Esophagus squamous epithelium (tissue), 5 donors: Measurements from ENCODE around the gene HPCAL1. TPM values are rescaled to one million over a fixed set of nuclear protein-coding genes. Genes with fewer than 3 reads are reported as not detected.
"Not testable (repeated sequence)": the region's sequence is repeated elsewhere in the genome, so short reads cannot be mapped to it uniquely, and the experiment has no call there.

Source experiments
- DNase-seq: peaks from one replicate; lab custom pipeline; 2025; lab: John Stamatoyannopoulos, UW
- H3K27ac ChIP-seq, 4 donors: fragments of 200-600 bp; sonication (generic); one replicate each; pipeline ENCODE4 v1.5.1; 2016 to 2019; ENCODE audit warnings: mild to moderate bottlenecking in 1 of 4
- H3K27me3 ChIP-seq, 4 donors: fragments of 200-600 bp; sonication (generic); 1 replicate in 3 of 4; 2 replicates in 1 of 4; pipeline versions ENCODE4 v1.5.1 to v1.6.0; 2017 to 2021; ENCODE audit warnings: antibody characterized with exemption in 1 of 4
- H3K36me3 ChIP-seq, 3 donors: fragments of 200-600 bp; sonication (generic); one replicate each; pipeline ENCODE4 v1.5.1; 2016 to 2019
- H3K4me1 ChIP-seq, 3 donors: fragments of 200-600 bp; sonication (generic); one replicate each; pipeline ENCODE4 v1.5.1; 2017 to 2019
- H3K4me3 ChIP-seq, 4 donors: fragments of 200-600 bp; sonication (generic); 1 replicate in 3 of 4; 2 replicates in 1 of 4; pipeline ENCODE4 v1.5.1; 2016 to 2019; ENCODE audit warnings: mild to moderate bottlenecking in 2 of 4, moderate library complexity in 1 of 4
- H3K9me3 ChIP-seq, 3 donors: fragments of 200-600 bp; sonication (generic); one replicate each; pipeline ENCODE4 v1.5.1; 2016 to 2019
- POLR2A ChIP-seq, 4 donors: fragments of 450-650 bp; IDR thresholded peaks; one replicate each; pipeline ENCODE4 v1.6.1; 2017; ENCODE audit warnings: antibody characterized with exemption in 4 of 4, mild to moderate bottlenecking in 4 of 4, moderate library complexity in 3 of 4
- WGBS, 2 donors: methylation state at CpG; one replicate each; pipeline ENCODE4 v1.1.5; 2018; 5-methylcytosine and 5-hydroxymethylcytosine counted together
- intact Hi-C: fragments of 100-400 bp; cut with DNase I; formaldehyde crosslinking; loops from one replicate; pipeline ENCODE4 v1.15.0; 2022
- total RNA-seq, 4 donors: library from RNA; depleted of rRNA; stranded (reverse); fragments of >200 nt; gene quantifications; one replicate each; pipeline ENCODE4 v1.1.0, GENCODE V29; 2016
- TF ChIP-seq, protein P1 (sequence below), 6 experiments: fragments of 450-650 bp in 4 of 6; fragments of 200-600 bp in 2 of 6; sonication (generic) in 2 of 6; IDR thresholded peaks; one replicate each; pipeline ENCODE4 v1.5.1; 2016 to 2019; ENCODE audit warnings: antibody characterized with exemption in 6 of 6, mild to moderate bottlenecking in 4 of 6, moderate library complexity in 4 of 6
- donor health status: DM: yes; HTN: yes; CAD: no.

Gene HPCAL1
- total RNA-seq, 4 donors from 2014 or later: 13.2 to 26.4 (median 20.5) TPM

DNA sequence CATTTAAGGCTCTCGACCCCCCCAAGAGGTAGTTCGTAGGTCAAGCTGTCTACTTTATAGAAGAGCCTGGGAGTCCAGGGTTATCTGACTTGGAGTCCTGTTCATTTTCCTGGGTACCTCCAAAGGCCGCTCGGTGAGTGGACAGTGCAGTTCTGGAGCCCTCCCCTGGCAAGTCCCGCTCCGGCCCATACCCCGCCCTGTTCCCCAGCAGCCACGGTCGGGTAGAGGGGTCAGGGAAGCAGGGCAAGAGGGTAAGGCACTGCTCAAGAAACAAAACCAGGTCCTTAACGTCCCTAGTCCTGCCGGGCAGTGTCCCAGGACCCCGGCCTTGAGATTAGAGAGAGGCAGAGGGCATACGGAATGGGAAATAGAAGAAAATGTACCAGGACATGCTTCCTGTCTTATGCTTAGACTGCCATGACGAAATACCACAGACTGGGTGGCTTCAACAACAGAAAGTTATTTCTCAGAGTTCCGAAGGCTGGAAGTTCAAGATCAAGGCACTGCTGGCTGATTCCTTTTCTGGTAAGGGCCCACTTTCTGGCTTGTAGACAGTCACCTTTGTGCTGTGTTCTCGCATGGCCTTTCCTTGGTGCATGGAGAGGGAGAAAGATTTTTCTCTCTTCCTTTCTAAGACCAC, 5.4 kb upstream of the HPCAL1 start:
- no peak for TF ChIP-seq POLR2A (IDR thresholded peaks at IDR 0.05)
- TF ChIP-seq, protein P1, sequence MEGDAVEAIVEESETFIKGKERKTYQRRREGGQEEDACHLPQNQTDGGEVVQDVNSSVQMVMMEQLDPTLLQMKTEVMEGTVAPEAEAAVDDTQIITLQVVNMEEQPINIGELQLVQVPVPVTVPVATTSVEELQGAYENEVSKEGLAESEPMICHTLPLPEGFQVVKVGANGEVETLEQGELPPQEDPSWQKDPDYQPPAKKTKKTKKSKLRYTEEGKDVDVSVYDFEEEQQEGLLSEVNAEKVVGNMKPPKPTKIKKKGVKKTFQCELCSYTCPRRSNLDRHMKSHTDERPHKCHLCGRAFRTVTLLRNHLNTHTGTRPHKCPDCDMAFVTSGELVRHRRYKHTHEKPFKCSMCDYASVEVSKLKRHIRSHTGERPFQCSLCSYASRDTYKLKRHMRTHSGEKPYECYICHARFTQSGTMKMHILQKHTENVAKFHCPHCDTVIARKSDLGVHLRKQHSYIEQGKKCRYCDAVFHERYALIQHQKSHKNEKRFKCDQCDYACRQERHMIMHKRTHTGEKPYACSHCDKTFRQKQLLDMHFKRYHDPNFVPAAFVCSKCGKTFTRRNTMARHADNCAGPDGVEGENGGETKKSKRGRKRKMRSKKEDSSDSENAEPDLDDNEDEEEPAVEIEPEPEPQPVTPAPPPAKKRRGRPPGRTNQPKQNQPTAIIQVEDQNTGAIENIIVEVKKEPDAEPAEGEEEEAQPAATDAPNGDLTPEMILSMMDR (IDR thresholded peaks at IDR 0.05): no peak
- Histone ChIP-seq H3K4me3 (no peak overlapping the region), H3K27me3 (no peaks in the 10 kb centered on the region), H3K36me3 (no peaks in the 10 kb centered on the region), H3K4me1 (peaks cover 0 to 17% (median 9%) of the 10 kb centered on the region in 3 donors), H3K27ac (peak overlapping the region in 2 of 4 donors; percentile 17 to 53), H3K9me3 (no peaks in the 10 kb centered on the region)
- DNase-seq: no peak
- intact Hi-C loops: no loop called here
- 71 to 80% methylated on average over 6 to 8 of the region's 16 CpGs for WGBS, 2 donors

DNA sequence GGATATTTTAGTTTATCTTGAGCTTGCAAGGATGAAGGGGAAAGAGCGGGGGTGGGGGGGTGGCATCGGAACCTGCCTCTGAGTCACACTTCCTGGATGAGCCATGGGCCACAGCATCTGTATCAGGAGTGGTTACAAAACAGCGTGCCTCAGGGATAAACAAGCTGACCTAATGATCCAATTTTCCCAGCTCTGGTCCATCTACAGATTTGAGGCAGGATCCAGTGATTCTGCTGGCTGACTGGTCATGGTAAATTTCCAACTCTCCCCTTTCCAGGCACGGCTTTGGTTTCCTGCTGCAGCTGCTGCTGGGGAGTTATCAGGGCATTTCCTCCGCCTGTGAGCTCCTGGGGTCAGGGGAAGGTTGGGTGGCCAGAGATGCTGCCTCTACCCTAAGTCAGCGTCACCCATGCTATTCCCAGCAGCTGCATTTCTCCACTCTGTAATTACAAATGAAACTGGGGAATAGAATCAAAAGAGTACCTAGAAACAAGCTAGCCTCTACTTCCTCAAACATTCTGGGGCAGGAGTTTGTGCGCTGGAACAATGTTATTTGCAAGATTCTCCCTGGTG, 4.7 kb upstream of the HPCAL1 start:
- H3K36me3 ChIP-seq: no peaks in the 10 kb centered on the region
- WGBS, 2 donors: 20 to 28% methylated on average over 6 of the region's 7 CpGs
- H3K27ac ChIP-seq: peak overlapping the region in 2 of 4 donors; percentile 48 to 53
- peaks cover 0 to 18% (median 9%) of the 10 kb centered on the region in 3 donors for H3K4me1 ChIP-seq
- intact Hi-C loops: no loop called here
- no peak for TF ChIP-seq POLR2A (IDR thresholded peaks at IDR 0.05)
- TF ChIP-seq, protein P1 (IDR thresholded peaks at IDR 0.05): no peak
- DNase-seq: no peak
- no peak overlapping the region for H3K4me3 ChIP-seq
- no peaks in the 10 kb centered on the region for H3K27me3 ChIP-seq
- no peaks in the 10 kb centered on the region for H3K9me3 ChIP-seq

DNA sequence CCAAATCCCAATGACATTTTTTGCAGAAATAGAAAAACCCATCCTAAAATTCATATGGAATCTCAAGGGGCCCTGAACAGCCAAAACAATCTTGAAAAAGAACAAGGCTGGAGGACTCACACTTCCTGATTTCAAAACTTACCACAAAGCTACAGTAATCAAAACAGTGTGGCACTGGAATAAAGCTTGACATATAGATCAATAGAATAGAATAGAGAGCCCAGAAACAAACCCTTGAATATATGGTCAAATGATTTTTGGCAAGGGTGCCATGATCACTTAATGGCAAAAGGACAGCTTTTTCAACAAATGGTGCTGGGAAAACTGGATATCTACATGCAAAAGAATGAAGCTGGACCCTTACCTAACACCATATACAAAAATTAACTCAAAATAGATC, 3.9 kb upstream of the HPCAL1 start:
- H3K4me3 ChIP-seq, H3K36me3 ChIP-seq, DNase-seq, intact Hi-C loops, H3K9me3 ChIP-seq, H3K27me3 ChIP-seq: not testable (repeated sequence)
- Histone ChIP-seq H3K27ac (peak overlapping the region in 1 of 4 donors; percentile 48), H3K4me1 (peaks cover 0 to 25% (median 9%) of the 10 kb centered on the region in 3 donors)

DNA sequence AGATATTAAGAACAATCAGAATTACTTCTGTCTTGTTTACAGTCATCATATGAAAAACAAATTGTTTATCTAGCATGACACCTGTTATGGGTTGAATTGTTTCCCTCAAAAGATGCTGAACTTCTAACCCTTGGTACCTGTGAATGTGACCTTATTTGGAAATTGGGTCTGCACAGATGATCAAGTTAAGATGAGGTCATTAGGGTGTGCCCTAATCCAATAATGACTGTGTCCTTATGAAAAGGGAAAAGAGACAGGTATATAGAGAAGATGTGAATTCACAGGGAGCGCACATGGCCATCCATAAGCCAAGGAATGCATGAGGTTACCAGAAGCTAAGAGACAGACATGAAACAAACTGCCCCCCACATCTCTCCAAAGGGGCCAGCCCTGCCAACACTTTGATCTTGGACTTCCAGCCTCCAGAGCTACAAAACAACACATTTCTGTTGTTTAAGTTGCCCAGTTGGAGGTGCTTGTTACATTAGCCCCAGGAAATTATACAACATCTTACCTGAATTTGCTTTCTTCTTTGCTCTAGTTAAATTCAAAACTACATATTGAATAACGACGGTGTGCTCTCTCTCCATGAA, 2.3 kb upstream of the HPCAL1 start:
- TF ChIP-seq POLR2A (IDR thresholded peaks at IDR 0.05): no peak
- TF ChIP-seq, protein P1 (IDR thresholded peaks at IDR 0.05): no peak
- no peak overlapping the region for H3K27ac ChIP-seq
- no peaks in the 10 kb centered on the region for H3K36me3 ChIP-seq
- no peak for DNase-seq
- 68 to 77% methylated on average over 3 of the region's 3 CpGs for WGBS, 2 donors
- peaks cover 0 to 7% (median 0%) of the 10 kb centered on the region in 4 donors for H3K27me3 ChIP-seq
- H3K4me1 ChIP-seq: peaks cover 9 to 42% (median 15%) of the 10 kb centered on the region in 3 donors
- no peaks in the 10 kb centered on the region for H3K9me3 ChIP-seq
- H3K4me3 ChIP-seq: no peak overlapping the region
- intact Hi-C loops: loop anchor here (5.0 kb wide), 1 partner anchor 107 kb away; no protein-coding TSS in a partner anchor

DNA sequence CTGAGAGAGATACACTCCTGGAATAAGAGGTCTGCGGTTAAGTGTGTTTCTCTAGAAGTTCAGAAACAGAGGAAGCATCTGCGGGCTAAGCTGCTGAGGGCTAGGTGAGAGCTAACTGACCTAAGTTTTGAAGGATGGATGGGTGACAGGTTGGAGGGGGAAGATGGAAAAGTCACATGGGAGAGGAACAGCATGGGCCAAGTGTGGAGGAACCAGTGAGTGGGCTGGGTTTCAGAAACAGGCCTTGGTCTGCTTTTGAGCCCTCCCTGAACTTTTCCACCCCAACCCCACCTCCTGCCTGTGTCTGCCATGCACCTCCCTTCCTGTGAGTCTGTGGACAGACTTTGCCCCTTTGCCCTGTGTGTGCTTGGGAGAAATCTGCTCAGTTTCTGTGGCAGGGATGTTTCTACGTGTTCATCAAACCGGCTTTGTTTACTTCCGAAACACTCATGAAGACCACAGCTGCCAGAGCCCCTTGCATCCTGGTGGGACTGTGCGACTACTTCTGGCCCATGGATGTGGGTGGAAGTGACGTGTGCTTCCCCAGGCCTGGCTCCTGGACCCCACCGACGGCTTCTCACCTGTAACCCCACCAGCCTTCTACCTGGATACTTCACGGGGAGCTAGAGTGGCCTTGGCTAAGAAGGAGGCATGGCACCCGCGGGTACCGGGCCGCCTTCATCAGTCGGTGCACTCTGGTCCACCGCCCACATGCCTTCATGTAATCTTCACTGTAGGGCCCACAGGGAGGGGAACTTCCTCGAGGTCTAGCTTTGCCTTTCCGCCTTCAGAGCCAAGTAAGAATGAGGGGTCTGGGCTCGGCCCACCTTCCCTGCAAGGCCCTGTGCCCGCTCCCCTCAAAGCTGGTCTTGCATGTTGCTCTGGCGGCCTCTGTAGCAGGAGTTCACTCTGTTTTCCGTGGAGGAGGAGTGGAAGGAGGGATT, 1.4 kb upstream of the HPCAL1 start:
- H3K27me3 ChIP-seq: peaks cover 0 to 7% (median 0%) of the 10 kb centered on the region in 4 donors
- peaks cover 13 to 50% (median 15%) of the 10 kb centered on the region in 3 donors for H3K4me1 ChIP-seq
- 85 to 86% methylated on average over 13 to 14 of the region's 22 CpGs for WGBS, 2 donors
- H3K27ac ChIP-seq: peak overlapping the region in 3 of 4 donors; percentile 76 to 91 (median 81)
- TF ChIP-seq, protein P1 (IDR thresholded peaks at IDR 0.05): no peak
- TF ChIP-seq POLR2A (IDR thresholded peaks at IDR 0.05): no peak
- H3K9me3 ChIP-seq: no peaks in the 10 kb centered on the region
- peak overlapping the region in 1 of 4 donors; percentile 75 for H3K4me3 ChIP-seq
- intact Hi-C loops: loop anchor here (5.0 kb wide), 1 partner anchor 106 kb away; no protein-coding TSS in a partner anchor
- no peaks in the 10 kb centered on the region for H3K36me3 ChIP-seq
- no peak for DNase-seq
